ENCODE data around the gene AFTPH.

AFTPH gene

DNA sequence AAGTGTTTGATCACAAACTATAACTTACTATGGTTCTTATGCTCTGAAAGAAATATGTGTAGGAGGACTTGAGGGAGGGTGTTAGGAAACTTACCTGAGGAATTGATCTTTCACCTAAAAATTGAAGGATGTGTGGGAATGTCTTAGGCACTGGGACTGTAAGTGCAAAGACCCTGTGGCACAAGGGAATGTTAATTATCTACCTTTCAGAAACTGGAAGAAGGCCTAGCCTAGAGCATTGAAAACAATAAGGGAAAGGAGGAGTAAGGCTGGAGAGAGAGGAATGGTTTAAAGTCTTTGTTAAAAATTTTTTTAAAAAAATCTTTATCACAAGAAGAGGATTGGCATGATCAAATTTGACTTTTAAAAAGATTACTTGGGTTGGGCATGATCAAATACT, 7.9 kb downstream of the AFTPH start:
- no peak overlapping the region for H3K4me3 ChIP-seq (ENCODE audit: low read depth, low read length)
- H3K4me1 ChIP-seq (ENCODE audit: control insufficient read depth, insufficient read depth, low read length), result peaks cover 9% of the 10 kb centered on the region
- no peak for TF ChIP-seq ZNF169 (tag by site-specific recombination; IDR thresholded peaks at IDR 0.05)
- peak; percentile 92 for TF ChIP-seq ZNF623 (tag by site-specific recombination; IDR thresholded peaks at IDR 0.05)
- ChIA-PET POLR2A (no interaction called here), CTCF (no interaction called here)
- no peaks in the 10 kb centered on the region; a peak in 1 of 3 replicates for H3K36me3 ChIP-seq (ENCODE audit: control insufficient read depth in 2 of 2, insufficient read depth in 1 of 2, low read length in 2 of 2)
- H3K9me3 ChIP-seq (ENCODE audit: control insufficient read depth, insufficient read depth, low read depth, low read length), result no peaks in the 10 kb centered on the region
- no peak overlapping the region for H3K27ac ChIP-seq (ENCODE audit: extremely low read depth, low read depth, low read length)

DNA sequence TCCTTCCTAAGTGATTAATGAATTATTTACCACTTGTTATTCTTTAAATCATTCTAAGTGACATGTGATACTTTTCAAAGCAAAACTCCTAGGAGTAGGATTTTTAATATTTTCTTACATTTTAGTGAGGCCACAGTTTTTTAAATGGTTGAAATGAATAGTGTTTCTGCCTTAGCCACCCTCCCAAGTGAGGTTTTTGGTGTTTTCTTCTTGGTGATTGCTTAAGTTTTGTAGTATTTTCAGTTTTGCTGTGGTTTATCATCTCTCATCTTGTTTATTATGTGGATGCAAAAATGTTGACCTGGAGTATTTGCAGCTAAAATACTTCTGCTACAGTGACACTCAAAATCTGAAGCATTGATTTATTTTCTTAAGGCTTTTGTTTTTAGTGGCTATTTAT, 9.8 kb downstream of the AFTPH start:
- POLR2A ChIA-PET, result no interaction called here
- TF ChIP-seq ZNF596 (tag by site-specific recombination; IDR thresholded peaks at IDR 0.05), result no peak
- TF ChIP-seq, protein P1, sequence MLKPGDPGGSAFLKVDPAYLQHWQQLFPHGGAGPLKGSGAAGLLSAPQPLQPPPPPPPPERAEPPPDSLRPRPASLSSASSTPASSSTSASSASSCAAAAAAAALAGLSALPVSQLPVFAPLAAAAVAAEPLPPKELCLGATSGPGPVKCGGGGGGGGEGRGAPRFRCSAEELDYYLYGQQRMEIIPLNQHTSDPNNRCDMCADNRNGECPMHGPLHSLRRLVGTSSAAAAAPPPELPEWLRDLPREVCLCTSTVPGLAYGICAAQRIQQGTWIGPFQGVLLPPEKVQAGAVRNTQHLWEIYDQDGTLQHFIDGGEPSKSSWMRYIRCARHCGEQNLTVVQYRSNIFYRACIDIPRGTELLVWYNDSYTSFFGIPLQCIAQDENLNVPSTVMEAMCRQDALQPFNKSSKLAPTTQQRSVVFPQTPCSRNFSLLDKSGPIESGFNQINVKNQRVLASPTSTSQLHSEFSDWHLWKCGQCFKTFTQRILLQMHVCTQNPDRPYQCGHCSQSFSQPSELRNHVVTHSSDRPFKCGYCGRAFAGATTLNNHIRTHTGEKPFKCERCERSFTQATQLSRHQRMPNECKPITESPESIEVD (tag by site-specific recombination; IDR thresholded peaks at IDR 0.05), result peak; percentile 87
- Histone ChIP-seq H3K9me3 (ENCODE audit: control insufficient read depth, insufficient read depth, low read depth, low read length) (no peaks in the 10 kb centered on the region), H3K36me3 (ENCODE audit: control insufficient read depth in 2 of 2, insufficient read depth in 1 of 2, low read length in 2 of 2) (no peaks in the 10 kb centered on the region; a peak in 1 of 3 replicates), H3K4me1 (ENCODE audit: control insufficient read depth, insufficient read depth, low read length) (peaks cover 13% of the 10 kb centered on the region), H3K27ac (ENCODE audit: extremely low read depth, low read depth, low read length) (no peak overlapping the region), H3K4me3 (ENCODE audit: low read depth, low read length) (no peak overlapping the region)
- CTCF ChIA-PET, result interaction anchor here (1.4 kb wide), 1 partner anchor 15 kb away, joined by 3 read pairs; no protein-coding TSS in a partner anchor

DNA sequence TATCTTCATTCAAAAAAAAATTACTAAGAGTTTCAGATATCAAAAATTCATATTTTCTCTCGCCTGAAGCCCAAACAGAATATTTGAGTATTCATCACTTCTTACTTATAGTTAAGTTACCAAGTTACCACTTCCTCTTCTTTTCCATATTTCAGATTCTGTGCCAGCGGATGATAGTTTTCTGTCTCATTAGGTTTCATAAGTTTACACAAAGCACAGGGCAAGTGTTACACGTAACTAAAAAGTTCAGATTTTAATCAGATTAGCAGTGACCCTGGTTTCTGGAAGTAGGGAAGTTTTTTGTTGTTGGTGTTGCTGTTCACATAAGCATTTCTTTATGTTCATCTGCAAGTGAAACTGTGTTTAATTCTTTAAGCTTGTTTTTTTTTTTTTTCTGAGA, 10.2 kb downstream of the AFTPH start:
- peaks cover 14% of the 10 kb centered on the region for H3K4me1 ChIP-seq (ENCODE audit: control insufficient read depth, insufficient read depth, low read length)
- POLR2A ChIA-PET, result interaction anchor here (0.6 kb wide), 1 partner anchor 456 kb away, joined by 7 read pairs; no protein-coding TSS in a partner anchor
- H3K27ac ChIP-seq (ENCODE audit: extremely low read depth, low read depth, low read length), result no peak overlapping the region
- no peak for TF ChIP-seq KLF10 (tag by site-specific recombination; IDR thresholded peaks at IDR 0.05)
- no peak overlapping the region for H3K4me3 ChIP-seq (ENCODE audit: low read depth, low read length)
- no peaks in the 10 kb centered on the region for H3K9me3 ChIP-seq (ENCODE audit: control insufficient read depth, insufficient read depth, low read depth, low read length)
- no peaks in the 10 kb centered on the region for H3K36me3 ChIP-seq (ENCODE audit: control insufficient read depth in 2 of 2, insufficient read depth in 1 of 2, low read length in 2 of 2)
- CTCF ChIA-PET, result interaction anchor here (1.0 to 1.4 kb wide), 2 partner anchors 16 to 380 kb away, joined by 3 read pairs; no protein-coding TSS in a partner anchor

DNA sequence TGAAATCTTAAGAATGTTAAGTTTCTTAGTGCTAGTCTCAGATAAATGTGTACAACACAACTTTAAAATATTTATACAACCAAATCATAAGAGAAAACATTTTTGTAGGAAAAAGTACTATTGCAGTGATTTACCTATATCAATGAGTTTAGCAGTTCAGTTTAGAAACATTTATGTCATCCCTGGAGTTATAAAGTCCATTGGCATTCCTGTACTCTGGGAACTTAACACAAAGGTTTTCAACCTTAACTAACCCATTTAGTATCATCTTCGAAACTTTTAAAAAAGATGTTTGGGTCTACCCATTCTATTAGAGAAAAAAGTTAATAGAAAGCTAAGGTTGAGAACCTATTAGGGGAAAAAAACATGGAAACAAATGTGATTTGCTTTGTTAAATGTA, 10.9 kb downstream of the AFTPH start:
- Histone ChIP-seq H3K4me3 (ENCODE audit: low read depth, low read length) (no peak overlapping the region), H3K36me3 (ENCODE audit: control insufficient read depth in 2 of 2, insufficient read depth in 1 of 2, low read length in 2 of 2) (no peaks in the 10 kb centered on the region), H3K27ac (ENCODE audit: extremely low read depth, low read depth, low read length) (no peak overlapping the region), H3K9me3 (ENCODE audit: control insufficient read depth, insufficient read depth, low read depth, low read length) (no peaks in the 10 kb centered on the region), H3K4me1 (ENCODE audit: control insufficient read depth, insufficient read depth, low read length) (peaks cover 14% of the 10 kb centered on the region)
- TF ChIP-seq, protein P2, sequence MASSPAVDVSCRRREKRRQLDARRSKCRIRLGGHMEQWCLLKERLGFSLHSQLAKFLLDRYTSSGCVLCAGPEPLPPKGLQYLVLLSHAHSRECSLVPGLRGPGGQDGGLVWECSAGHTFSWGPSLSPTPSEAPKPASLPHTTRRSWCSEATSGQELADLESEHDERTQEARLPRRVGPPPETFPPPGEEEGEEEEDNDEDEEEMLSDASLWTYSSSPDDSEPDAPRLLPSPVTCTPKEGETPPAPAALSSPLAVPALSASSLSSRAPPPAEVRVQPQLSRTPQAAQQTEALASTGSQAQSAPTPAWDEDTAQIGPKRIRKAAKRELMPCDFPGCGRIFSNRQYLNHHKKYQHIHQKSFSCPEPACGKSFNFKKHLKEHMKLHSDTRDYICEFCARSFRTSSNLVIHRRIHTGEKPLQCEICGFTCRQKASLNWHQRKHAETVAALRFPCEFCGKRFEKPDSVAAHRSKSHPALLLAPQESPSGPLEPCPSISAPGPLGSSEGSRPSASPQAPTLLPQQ (tag by site-specific recombination; IDR thresholded peaks at IDR 0.05), result no peak
- TF ChIP-seq, protein P3, sequence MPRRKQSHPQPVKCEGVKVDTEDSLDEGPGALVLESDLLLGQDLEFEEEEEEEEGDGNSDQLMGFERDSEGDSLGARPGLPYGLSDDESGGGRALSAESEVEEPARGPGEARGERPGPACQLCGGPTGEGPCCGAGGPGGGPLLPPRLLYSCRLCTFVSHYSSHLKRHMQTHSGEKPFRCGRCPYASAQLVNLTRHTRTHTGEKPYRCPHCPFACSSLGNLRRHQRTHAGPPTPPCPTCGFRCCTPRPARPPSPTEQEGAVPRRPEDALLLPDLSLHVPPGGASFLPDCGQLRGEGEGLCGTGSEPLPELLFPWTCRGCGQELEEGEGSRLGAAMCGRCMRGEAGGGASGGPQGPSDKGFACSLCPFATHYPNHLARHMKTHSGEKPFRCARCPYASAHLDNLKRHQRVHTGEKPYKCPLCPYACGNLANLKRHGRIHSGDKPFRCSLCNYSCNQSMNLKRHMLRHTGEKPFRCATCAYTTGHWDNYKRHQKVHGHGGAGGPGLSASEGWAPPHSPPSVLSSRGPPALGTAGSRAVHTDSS (tag by site-specific recombination; IDR thresholded peaks at IDR 0.05), result no peak
- no peak for TF ChIP-seq ZNF391 (tag by site-specific recombination; IDR thresholded peaks at IDR 0.05; ENCODE audit: borderline replicate concordance, low read depth)
- no peak for TF ChIP-seq BCL11B (tag by site-specific recombination; IDR thresholded peaks at IDR 0.05; ENCODE audit: low read depth)
- TF ChIP-seq, protein P4, sequence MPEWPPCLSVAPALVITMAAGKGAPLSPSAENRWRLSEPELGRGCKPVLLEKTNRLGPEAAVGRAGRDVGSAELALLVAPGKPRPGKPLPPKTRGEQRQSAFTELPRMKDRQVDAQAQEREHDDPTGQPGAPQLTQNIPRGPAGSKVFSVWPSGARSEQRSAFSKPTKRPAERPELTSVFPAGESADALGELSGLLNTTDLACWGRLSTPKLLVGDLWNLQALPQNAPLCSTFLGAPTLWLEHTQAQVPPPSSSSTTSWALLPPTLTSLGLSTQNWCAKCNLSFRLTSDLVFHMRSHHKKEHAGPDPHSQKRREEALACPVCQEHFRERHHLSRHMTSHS (tag by site-specific recombination; IDR thresholded peaks at IDR 0.05), result no peak
- TF ChIP-seq ZFP69B (tag by site-specific recombination; IDR thresholded peaks at IDR 0.05), result no peak
- TF ChIP-seq, protein P5, sequence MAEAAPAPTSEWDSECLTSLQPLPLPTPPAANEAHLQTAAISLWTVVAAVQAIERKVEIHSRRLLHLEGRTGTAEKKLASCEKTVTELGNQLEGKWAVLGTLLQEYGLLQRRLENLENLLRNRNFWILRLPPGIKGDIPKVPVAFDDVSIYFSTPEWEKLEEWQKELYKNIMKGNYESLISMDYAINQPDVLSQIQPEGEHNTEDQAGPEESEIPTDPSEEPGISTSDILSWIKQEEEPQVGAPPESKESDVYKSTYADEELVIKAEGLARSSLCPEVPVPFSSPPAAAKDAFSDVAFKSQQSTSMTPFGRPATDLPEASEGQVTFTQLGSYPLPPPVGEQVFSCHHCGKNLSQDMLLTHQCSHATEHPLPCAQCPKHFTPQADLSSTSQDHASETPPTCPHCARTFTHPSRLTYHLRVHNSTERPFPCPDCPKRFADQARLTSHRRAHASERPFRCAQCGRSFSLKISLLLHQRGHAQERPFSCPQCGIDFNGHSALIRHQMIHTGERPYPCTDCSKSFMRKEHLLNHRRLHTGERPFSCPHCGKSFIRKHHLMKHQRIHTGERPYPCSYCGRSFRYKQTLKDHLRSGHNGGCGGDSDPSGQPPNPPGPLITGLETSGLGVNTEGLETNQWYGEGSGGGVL (tag by site-specific recombination; IDR thresholded peaks at IDR 0.05), result no peak
- no peak for TF ChIP-seq ZNF2 (tag by site-specific recombination; IDR thresholded peaks at IDR 0.05)
- TF ChIP-seq YY2 (tag by site-specific recombination; IDR thresholded peaks at IDR 0.05), result no peak
- no peak for TF ChIP-seq ZNF501 (tag by site-specific recombination; IDR thresholded peaks at IDR 0.05)
- CTCF ChIA-PET, result interaction anchor here (1.0 kb wide), 1 partner anchor 379 kb away, joined by 3 read pairs; no protein-coding TSS in a partner anchor
- POLR2A ChIA-PET, result interaction anchor here (0.6 kb wide), 1 partner anchor 455 kb away, joined by 7 read pairs; no protein-coding TSS in a partner anchor
